A673 (cell line): ENCODE data around the gene ZFP90. TPM values are rescaled to one million over a fixed set of nuclear protein-coding genes. Genes with fewer than 3 reads are reported as not detected.
"Not testable (repeated sequence)": the region's sequence is repeated elsewhere in the genome, so short reads cannot be mapped to it uniquely, and the experiment has no call there.

Experiments used
- BruUV-seq: library from RNA; stranded (reverse); fragments of 400-500 nt; replicated peaks from 2 replicates; lab custom pipeline; 2021; lab: Mats Ljungman, UMichigan
- CTCF ChIA-PET: fragments of 300-600 bp; sonication (Branson Sonifier 250); formaldehyde crosslinking; loops from one replicate; lab custom pipeline; 2022; ENCODE audit warnings: antibody characterized with exemption; lab: Charles Lee
- POLR2A ChIA-PET: fragments of 300-600 bp; sonication (Branson Sonifier 250); formaldehyde crosslinking; loops from one replicate; lab custom pipeline; 2022; ENCODE audit warnings: antibody characterized with exemption; ENCODE audit not compliant: low non-redundant PET; lab: Charles Lee
- DNase-seq: peaks from one replicate; pipeline ENCODE4 v3.0.0-alpha.2; 2015; ENCODE audit warnings: low spot score
- H3K27ac ChIP-seq: fragments of 200-600 bp; sonication (generic); 2 replicates; pipeline ENCODE4 v1.5.1; 2016; ENCODE audit warnings: mixed run types, low read depth, mild to moderate bottlenecking, mixed read lengths, antibody characterized with exemption, low read length; ENCODE audit not compliant: poor library complexity, severe bottlenecking
- H3K27me3 ChIP-seq: fragments of 200-600 bp; sonication (generic); replicated peaks from 2 replicates; pipeline ENCODE4 v1.6.1; 2017; ENCODE audit warnings: mixed run types, low read depth, mild to moderate bottlenecking, mixed read lengths, antibody characterized with exemption, low read length; ENCODE audit not compliant: insufficient read depth, poor library complexity
- H3K36me3 ChIP-seq: fragments of 200-600 bp; sonication (generic); 2 replicates; pipeline ENCODE4 v1.6.1; 2016; ENCODE audit warnings: mixed run types, mild to moderate bottlenecking, mixed read lengths, antibody characterized with exemption, low read length; ENCODE audit not compliant: insufficient read depth, poor library complexity, severe bottlenecking
- H3K4me1 ChIP-seq: fragments of 200-600 bp; sonication (generic); 2 replicates; pipeline ENCODE4 v1.6.1; 2017; ENCODE audit warnings: mixed run types, mild to moderate bottlenecking, mixed read lengths, antibody characterized with exemption, low read length; ENCODE audit not compliant: insufficient read depth, poor library complexity, severe bottlenecking
- H3K4me3 ChIP-seq: fragments of 200-600 bp; sonication (generic); 2 replicates; pipeline ENCODE4 v1.5.1; 2016; ENCODE audit warnings: low read depth, mixed run types, mild to moderate bottlenecking, mixed read lengths, low read length; ENCODE audit not compliant: poor library complexity, severe bottlenecking
- H3K9me3 ChIP-seq: fragments of 200-600 bp; sonication (generic); 2 replicates; pipeline ENCODE4 v1.6.1; 2016; ENCODE audit warnings: mixed run types, low read depth, mild to moderate bottlenecking, mixed read lengths, antibody characterized with exemption, low read length; ENCODE audit not compliant: poor library complexity, severe bottlenecking
- CTCF ChIP-seq: fragments of 300-800, 200-600 bp; sonication (generic); conservative IDR thresholded peaks from 2 replicates; pipeline ENCODE4 v1.5.1; 2017; ENCODE audit warnings: low read depth, mild to moderate bottlenecking, antibody characterized with exemption, low read length, moderate library complexity, mixed read lengths
- EZH2 ChIP-seq: fragments of 200-600 bp; sonication (generic); IDR thresholded peaks from 2 replicates; pipeline ENCODE4 v1.6.1; 2017; ENCODE audit warnings: borderline replicate concordance, low read depth, mild to moderate bottlenecking, mixed read lengths, antibody characterized with exemption, low read length; ENCODE audit not compliant: poor library complexity, severe bottlenecking
- intact Hi-C: fragments of 100-400 bp; cut with micrococcal nuclease; formaldehyde crosslinking; loops from one replicate; pipeline ENCODE4 v1.10.0; 2022; ENCODE audit not compliant: unreplicated experiment
- total RNA-seq: library from RNA; stranded (reverse); gene quantifications from 2 replicates; pipeline ENCODE4 v1.2.3, GENCODE V29; 2021

The ZFP90 gene
- total RNA-seq, 1 experiment from 2014 or later = 17.5 TPM

- no TSS peak for BruUV-seq
- intact Hi-C loops = no loop called here
- TF ChIP-seq CTCF (no peak), EZH2 (no peak)
- DNase-seq = no peak
- H3K4me1 ChIP-seq = no peaks in the 10 kb centered on the region
- H3K27ac ChIP-seq = no peak overlapping the region
- peaks cover 27% of the 10 kb centered on the region for H3K36me3 ChIP-seq
- no peaks in the 10 kb centered on the region for H3K27me3 ChIP-seq
- ChIA-PET POLR2A (no interaction called here), CTCF (no interaction called here)
- H3K4me3 ChIP-seq = no peak overlapping the region
- H3K9me3 ChIP-seq = peaks cover 61% of the 10 kb centered on the region
These were observed 14.1 kb downstream of the ZFP90 start for GRCh38 chr16:68553186-68553585.

GRCh38 chr16:68560341-68560740 is 21.2 kb downstream of the ZFP90 start:
- DNase-seq, H3K27me3 ChIP-seq, CTCF ChIA-PET, H3K4me1 ChIP-seq, intact Hi-C loops, POLR2A ChIA-PET, H3K27ac ChIP-seq, H3K4me3 ChIP-seq, BruUV-seq: not testable (repeated sequence)
- H3K36me3 ChIP-seq = peaks cover 56% of the 10 kb centered on the region
- H3K9me3 ChIP-seq = peaks cover 95% of the 10 kb centered on the region

- Histone ChIP-seq H3K4me3 (no peak overlapping the region), H3K27me3 (no peaks in the 10 kb centered on the region), H3K4me1 (no peaks in the 10 kb centered on the region), H3K9me3 (peaks cover 95% of the 10 kb centered on the region), H3K36me3 (peaks cover 49% of the 10 kb centered on the region), H3K27ac (no peak overlapping the region)
- CTCF ChIA-PET = no interaction called here
- intact Hi-C loops = no loop called here
- POLR2A ChIA-PET = no interaction called here
- DNase-seq = no peak
- TF ChIP-seq EZH2 (no peak), CTCF (no peak)
- no TSS peak for BruUV-seq
These were observed 24.7 kb downstream of the ZFP90 start for GRCh38 chr16:68563631-68564381.
